OCI-LY3 (cell line): ENCODE measurements around the gene YWHAG.

ENCODE experiments used
- CTCF ChIP-seq: fragments of 200-600, 300-600 bp; sonication (generic); IDR thresholded peaks from 2 replicates; pipeline ENCODE4 v1.5.1; 2014; ENCODE audit warnings: antibody characterized with exemption, low read length, low read depth
- EZH2phosphoT487 ChIP-seq: fragments of 200-600 bp; shearing (Covaris generic); IDR thresholded peaks from 2 replicates; pipeline ENCODE4 v1.6.1; 2018; ENCODE audit warnings: antibody characterized with exemption, mixed run types, low read depth

GRCh38 chr7:76337147-76337546 lies 21.6 kb downstream of the YWHAG start:
- no peak for TF ChIP-seq CTCF
- no peak for TF ChIP-seq EZH2phosphoT487
